Uterus (tissue), 2 donors: ENCODE data around the gene ZCCHC12.

Source experiments
- CTCF ChIP-seq, 4 experiments: fragments of 200-600 bp in 2 of 4; fragments of 450-650 bp in 2 of 4; sonication (generic) in 2 of 4; IDR thresholded peaks; one replicate each; pipeline ENCODE4 v1.5.1; 2016 to 2019; ENCODE audit warnings: antibody characterized with exemption in 4 of 4, mild to moderate bottlenecking in 2 of 4, moderate library complexity in 1 of 4
- POLR2A ChIP-seq, 2 donors: fragments of 450-650 bp; IDR thresholded peaks; one replicate each; pipeline ENCODE4 v1.6.1; 2016; ENCODE audit warnings: antibody characterized with exemption in 2 of 2, mild to moderate bottlenecking in 1 of 2, moderate library complexity in 1 of 2

DNA sequence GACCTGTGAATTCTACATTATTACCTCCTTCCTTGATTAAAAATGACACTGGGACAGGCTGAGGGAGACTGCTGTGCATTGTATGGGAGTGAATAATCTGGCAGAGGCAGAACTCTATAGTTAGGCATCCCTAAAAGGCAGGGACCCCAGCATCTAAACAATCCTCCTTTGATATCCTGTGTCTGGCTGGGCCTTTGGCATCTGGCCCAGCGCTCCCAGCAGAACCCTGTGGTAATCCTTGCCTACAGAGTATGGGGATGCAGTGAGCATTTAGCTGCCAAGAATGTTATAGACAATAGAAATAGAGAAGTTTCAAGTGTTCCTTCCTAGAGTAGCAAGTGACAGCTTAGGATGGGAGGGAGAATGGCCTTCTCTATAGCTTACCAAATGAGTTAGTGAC lies 38.5 kb downstream of the ZCCHC12 start:
- TF ChIP-seq CTCF (IDR thresholded peaks at IDR 0.05) (no peak), POLR2A (IDR thresholded peaks at IDR 0.05) (no peak)
